PC-3 (cell line): ENCODE measurements around the gene LMNA. TPM values are rescaled to one million over a fixed set of nuclear protein-coding genes. Genes with fewer than 3 reads are reported as not detected.
A peak's percentile ranks its signal among the peaks of the same experiment; 100 is the strongest.

Experiments
- ATAC-seq: fragments of 200-7000 bp; cut with Tn5 transposase; 2 replicates; pipeline ENCODE4 v1.9.1; 2020; ENCODE audit warnings: mild to moderate bottlenecking, moderate library complexity
- BruUV-seq: library from RNA; stranded (reverse); fragments of 400-500 nt; replicated peaks from 2 replicates; lab custom pipeline; 2021; lab: Mats Ljungman, UMichigan
- CTCF ChIA-PET: fragments of 300-600 bp; sonication (Branson Sonifier 250); formaldehyde crosslinking; loops from one replicate; lab custom pipeline; 2022; ENCODE audit warnings: antibody characterized with exemption; lab: Charles Lee
- POLR2A ChIA-PET: fragments of 300-600 bp; sonication (Branson Sonifier 250); formaldehyde crosslinking; loops from one replicate; lab custom pipeline; 2022; ENCODE audit warnings: antibody characterized with exemption; ENCODE audit not compliant: unreplicated experiment; lab: Charles Lee
- DNase-seq: peaks from one replicate; pipeline ENCODE4 v3.0.0-alpha.2; 2015
- H2AFZ ChIP-seq: fragments of 300-600 bp; sonication (generic); 2 replicates; pipeline ENCODE4 v1.6.0; 2016; ENCODE audit warnings: antibody characterized with exemption, low read length
- H3F3A ChIP-seq: fragments of 300-600 bp; sonication (generic); one replicate; pipeline ENCODE4 v1.6.0; 2017; ENCODE audit warnings: antibody characterized with exemption, low read length, control low read depth, mild to moderate bottlenecking; ENCODE audit not compliant: unreplicated experiment
- H3K27ac ChIP-seq: fragments of 300-600 bp; sonication (generic); 2 replicates; pipeline ENCODE4 v1.5.1; 2016; ENCODE audit warnings: mild to moderate bottlenecking, low read length
- H3K27me3 ChIP-seq: fragments of 300-600 bp; sonication (generic); 2 replicates; pipeline ENCODE4 v1.6.1; 2016; ENCODE audit warnings: low read length, mixed read lengths
- H3K36me3 ChIP-seq: fragments of 300-600 bp; sonication (generic); 2 replicates; pipeline ENCODE4 v1.6.1; 2016; ENCODE audit warnings: low read depth, mixed run types, low read length, mixed read lengths
- H3K4me1 ChIP-seq: fragments of 300-600 bp; sonication (generic); 2 replicates; pipeline ENCODE4 v1.5.1; 2016; ENCODE audit warnings: low read length; ENCODE audit not compliant: insufficient read depth
- H3K4me2 ChIP-seq: fragments of 300-600 bp; sonication (generic); 2 replicates; pipeline ENCODE4 v1.6.0; 2016; ENCODE audit warnings: low read length
- H3K4me3 ChIP-seq: fragments of 300-600 bp; sonication (generic); 2 replicates; pipeline ENCODE4 v1.5.1; 2016; ENCODE audit warnings: mild to moderate bottlenecking, low read length, mixed read lengths
- H3K79me2 ChIP-seq: fragments of 300-600 bp; sonication (generic); 2 replicates; pipeline ENCODE4 v1.6.1; 2017; ENCODE audit warnings: low read length, mixed read lengths
- H3K9ac ChIP-seq: fragments of 300-600 bp; sonication (generic); 2 replicates; pipeline ENCODE4 v1.6.0; 2016; ENCODE audit warnings: mild to moderate bottlenecking, low read length
- H3K9me2 ChIP-seq: fragments of 300-600 bp; sonication (generic); replicated peaks from 2 replicates; pipeline ENCODE4 v1.6.1; 2016; ENCODE audit warnings: mixed run types, low read length, mixed read lengths
- H3K9me3 ChIP-seq: fragments of 300-600 bp; sonication (generic); 2 replicates; pipeline ENCODE4 v1.6.1; 2016; ENCODE audit warnings: low read length, mixed read lengths
- H4K20me1 ChIP-seq: fragments of 300-600 bp; sonication (generic); 2 replicates; pipeline ENCODE4 v1.6.1; 2016; ENCODE audit warnings: low read length, mixed read lengths
- EZH2 ChIP-seq: fragments of 300-600 bp; sonication (generic); IDR thresholded peaks from one replicate; pipeline ENCODE4 v1.6.1; 2017; ENCODE audit warnings: antibody characterized with exemption, mild to moderate bottlenecking, low read length; ENCODE audit not compliant: unreplicated experiment
- EZH2phosphoT487 ChIP-seq: fragments of 300-600 bp; sonication (generic); IDR thresholded peaks from 2 replicates; pipeline ENCODE4 v1.6.1; 2018; ENCODE audit warnings: mild to moderate bottlenecking, antibody characterized with exemption, low read length, borderline replicate concordance
- intact Hi-C: fragments of 100-400 bp; cut with micrococcal nuclease; formaldehyde crosslinking; loops from 2 replicates; pipeline ENCODE4 v1.9.0; 2023
- total RNA-seq: library from RNA; depleted of rRNA; stranded (reverse); fragments of >200 nt; gene quantifications from 2 replicates; pipeline ENCODE4 v1.2.3, GENCODE V29; 2014
- TF ChIP-seq, protein P1 (sequence below): fragments of 300-600 bp; sonication (generic); conservative IDR thresholded peaks from 2 replicates; pipeline ENCODE4 v1.5.1; 2017; ENCODE audit warnings: antibody characterized with exemption, low read depth, mild to moderate bottlenecking, low read length

Gene LMNA
- total RNA-seq, 1 experiment from 2014 or later = 864 TPM

- peaks cover 63% of the 10 kb centered on the region for H4K20me1 ChIP-seq
- no peak overlapping the region for H3K9ac ChIP-seq
- peak overlapping the region; percentile 18 for H3K27ac ChIP-seq
- H3K4me2 ChIP-seq = peak overlapping the region; percentile 93
- BruUV-seq = no TSS peak
- POLR2A ChIA-PET = no interaction called here
- H3K79me2 ChIP-seq = peaks cover 93% of the 10 kb centered on the region
- H3K36me3 ChIP-seq = peaks cover 32% of the 10 kb centered on the region
- no peak for TF ChIP-seq EZH2phosphoT487
- no peak for TF ChIP-seq EZH2
- TF ChIP-seq, protein P1, sequence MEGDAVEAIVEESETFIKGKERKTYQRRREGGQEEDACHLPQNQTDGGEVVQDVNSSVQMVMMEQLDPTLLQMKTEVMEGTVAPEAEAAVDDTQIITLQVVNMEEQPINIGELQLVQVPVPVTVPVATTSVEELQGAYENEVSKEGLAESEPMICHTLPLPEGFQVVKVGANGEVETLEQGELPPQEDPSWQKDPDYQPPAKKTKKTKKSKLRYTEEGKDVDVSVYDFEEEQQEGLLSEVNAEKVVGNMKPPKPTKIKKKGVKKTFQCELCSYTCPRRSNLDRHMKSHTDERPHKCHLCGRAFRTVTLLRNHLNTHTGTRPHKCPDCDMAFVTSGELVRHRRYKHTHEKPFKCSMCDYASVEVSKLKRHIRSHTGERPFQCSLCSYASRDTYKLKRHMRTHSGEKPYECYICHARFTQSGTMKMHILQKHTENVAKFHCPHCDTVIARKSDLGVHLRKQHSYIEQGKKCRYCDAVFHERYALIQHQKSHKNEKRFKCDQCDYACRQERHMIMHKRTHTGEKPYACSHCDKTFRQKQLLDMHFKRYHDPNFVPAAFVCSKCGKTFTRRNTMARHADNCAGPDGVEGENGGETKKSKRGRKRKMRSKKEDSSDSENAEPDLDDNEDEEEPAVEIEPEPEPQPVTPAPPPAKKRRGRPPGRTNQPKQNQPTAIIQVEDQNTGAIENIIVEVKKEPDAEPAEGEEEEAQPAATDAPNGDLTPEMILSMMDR = no peak
- ATAC-seq (no peak), DNase-seq (no peak)
- H3K4me1 ChIP-seq = peaks cover 84% of the 10 kb centered on the region
- peak overlapping the region; percentile 54 for H3K4me3 ChIP-seq
- peaks cover 9% of the 10 kb centered on the region for H3F3A ChIP-seq
- intact Hi-C loops = loop anchor here (5.0 kb wide), 1 partner anchor 144 kb away; the partner anchor contains the start of gene ARHGEF2
- H2AFZ ChIP-seq = no peak overlapping the region
- no peaks in the 10 kb centered on the region for H3K9me2 ChIP-seq
- H3K27me3 ChIP-seq = no peaks in the 10 kb centered on the region
- CTCF ChIA-PET = interaction anchor here (0.7 to 2.5 kb wide), 2 partner anchors 20 to 25 kb away, joined by 7 to 17 read pairs; no protein-coding TSS in a partner anchor
- no peaks in the 10 kb centered on the region for H3K9me3 ChIP-seq
These were observed 6.9 kb downstream of the LMNA start for GRCh38 chr1:156121457-156121856.

DNA sequence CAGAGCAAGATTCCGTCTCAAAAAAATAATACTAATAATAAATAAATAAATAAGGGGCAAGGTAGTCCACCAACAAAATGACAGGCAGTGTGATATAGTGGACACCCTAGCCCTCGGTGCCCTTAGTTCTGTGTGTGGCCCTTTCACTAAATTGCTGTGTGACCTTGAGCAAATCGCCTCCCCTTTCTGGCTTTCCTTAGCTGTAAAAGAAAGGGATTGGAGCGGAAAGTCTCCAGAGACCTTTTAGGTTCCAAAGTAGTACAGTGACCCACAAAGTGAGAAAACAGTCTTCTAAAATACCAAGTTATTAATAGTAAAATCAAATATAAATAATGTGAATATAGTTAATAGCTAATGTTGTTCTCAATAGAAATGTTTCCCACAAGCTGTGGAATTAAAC, 7.6 kb downstream of the LMNA start:
- peaks cover 9% of the 10 kb centered on the region for H3F3A ChIP-seq
- H3K27me3 ChIP-seq = no peaks in the 10 kb centered on the region
- H3K4me1 ChIP-seq = peaks cover 90% of the 10 kb centered on the region
- H3K27ac ChIP-seq = peak overlapping the region; percentile 98
- DNase-seq (no peak), ATAC-seq (no peak)
- peaks cover 60% of the 10 kb centered on the region for H4K20me1 ChIP-seq
- H3K4me2 ChIP-seq = peak overlapping the region; percentile 93
- H2AFZ ChIP-seq = no peak overlapping the region
- H3K9me2 ChIP-seq = no peaks in the 10 kb centered on the region
- BruUV-seq = no TSS peak
- peak overlapping the region; percentile 54 for H3K4me3 ChIP-seq
- peaks cover 28% of the 10 kb centered on the region for H3K36me3 ChIP-seq
- peak overlapping the region; percentile 93 for H3K9ac ChIP-seq
- CTCF ChIA-PET = interaction anchor here (0.9 to 2.5 kb wide), 2 partner anchors 25 to 103 kb away, joined by 3 to 7 read pairs; no protein-coding TSS in a partner anchor
- intact Hi-C loops = loop anchor here (5.0 kb wide), 1 partner anchor 145 kb away; the partner anchor contains the start of gene ARHGEF2
- no peak for TF ChIP-seq EZH2
- TF ChIP-seq EZH2phosphoT487 = no peak
- TF ChIP-seq, protein P1 = no peak
- peaks cover 93% of the 10 kb centered on the region for H3K79me2 ChIP-seq
- no peaks in the 10 kb centered on the region for H3K9me3 ChIP-seq
- POLR2A ChIA-PET = no interaction called here
